Activated T-cell treated with anti-CD3 and anti-CD28 coated beads for 1 hour (primary cell): Measurements from ENCODE around the gene CLTCL1.
"Not testable (repeated sequence)": the region's sequence is repeated elsewhere in the genome, so short reads cannot be mapped to it uniquely, and the experiment has no call there.

Experiments used
- DNase-seq: peaks from one replicate; pipeline ENCODE4 v3.0.0-alpha.2; 2020; ENCODE audit warnings: low read depth

Gene CLTCL1

GRCh38 chr22:19291580-19292457, at the start of gene CLTCL1:
CLTCL1 (minus strand) TSS chr22:19291719; CDS start chr22:19291641, 78 bp downstream.
- DNase-seq = peak; percentile 61

- DNase-seq = no peak
Observed at GRCh38 chr22:19337137-19337536, 45.6 kb upstream of the CLTCL1 start.

GRCh38 chr22:19336133-19337075, 44.9 kb upstream of the CLTCL1 start:
- DNase-seq = no peak

- no peak for DNase-seq
Observed at GRCh38 chr22:19331975-19332374, 40.5 kb upstream of the CLTCL1 start.

GRCh38 chr22:19331474-19331873, 40.0 kb upstream of the CLTCL1 start:
- no peak for DNase-seq

GRCh38 chr22:19330865-19331418, 39.4 kb upstream of the CLTCL1 start:
- DNase-seq = no peak

GRCh38 chr22:19330205-19330604, 38.7 kb upstream of the CLTCL1 start:
- DNase-seq = not testable (repeated sequence)

- DNase-seq = no peak
Observed at GRCh38 chr22:19329454-19329853, 37.9 kb upstream of the CLTCL1 start.

- DNase-seq = no peak
Observed at GRCh38 chr22:19325296-19325948, 33.9 kb upstream of the CLTCL1 start.

- not testable (repeated sequence) for DNase-seq
Observed at GRCh38 chr22:19323420-19323819, 31.9 kb upstream of the CLTCL1 start.

- no peak for DNase-seq
Observed at GRCh38 chr22:19321757-19322156, 30.2 kb upstream of the CLTCL1 start.

- DNase-seq = not testable (repeated sequence)
Observed at GRCh38 chr22:19320136-19320535, 28.6 kb upstream of the CLTCL1 start.

- no peak for DNase-seq
Observed at GRCh38 chr22:19319281-19319680, 27.8 kb upstream of the CLTCL1 start.

- no peak for DNase-seq
Observed at GRCh38 chr22:19317865-19318264, 26.3 kb upstream of the CLTCL1 start.

GRCh38 chr22:19307872-19308271, 16.4 kb upstream of the CLTCL1 start:
- no peak for DNase-seq

- not testable (repeated sequence) for DNase-seq
Observed at GRCh38 chr22:19306535-19306934, 15.0 kb upstream of the CLTCL1 start.

GRCh38 chr22:19304547-19304946, 13.0 kb upstream of the CLTCL1 start:
- no peak for DNase-seq

GRCh38 chr22:19303785-19304184, 12.3 kb upstream of the CLTCL1 start:
- no peak for DNase-seq

- DNase-seq = no peak
Observed at GRCh38 chr22:19295733-19296132, 4.2 kb upstream of the CLTCL1 start.

- DNase-seq = no peak
Observed at GRCh38 chr22:19292458-19293230, 1.1 kb upstream of the CLTCL1 start.

- DNase-seq = peak; percentile 5
Observed at GRCh38 chr22:19291218-19291579, 320 bp downstream of the CLTCL1 start.
